Cardiac fibroblast (primary cell): ENCODE results near the gene AP4B1.

ENCODE experiments used
- DNase-seq, 2 donors: peaks; one replicate each; pipeline versions ENCODE4 v3.0.0 to v3.0.0-alpha.2; 2010; ENCODE audit warnings: low read depth in 2 of 2
- H3K4me3 ChIP-seq, 2 donors: replicated peaks in 1 of 2; 1 replicate in 1 of 2; 2 replicates in 1 of 2; pipeline ENCODE4 v1.5.1; 2011; ENCODE audit warnings: low read depth in 2 of 2, low read length in 2 of 2, mild to moderate bottlenecking in 2 of 2, moderate library complexity in 1 of 2
- TF ChIP-seq, protein P1 (sequence below): IDR thresholded peaks from one replicate; pipeline ENCODE4 v1.5.1; 2011; ENCODE audit warnings: low read depth, mild to moderate bottlenecking, low read length, inconsistent platforms

AP4B1 gene

DNA sequence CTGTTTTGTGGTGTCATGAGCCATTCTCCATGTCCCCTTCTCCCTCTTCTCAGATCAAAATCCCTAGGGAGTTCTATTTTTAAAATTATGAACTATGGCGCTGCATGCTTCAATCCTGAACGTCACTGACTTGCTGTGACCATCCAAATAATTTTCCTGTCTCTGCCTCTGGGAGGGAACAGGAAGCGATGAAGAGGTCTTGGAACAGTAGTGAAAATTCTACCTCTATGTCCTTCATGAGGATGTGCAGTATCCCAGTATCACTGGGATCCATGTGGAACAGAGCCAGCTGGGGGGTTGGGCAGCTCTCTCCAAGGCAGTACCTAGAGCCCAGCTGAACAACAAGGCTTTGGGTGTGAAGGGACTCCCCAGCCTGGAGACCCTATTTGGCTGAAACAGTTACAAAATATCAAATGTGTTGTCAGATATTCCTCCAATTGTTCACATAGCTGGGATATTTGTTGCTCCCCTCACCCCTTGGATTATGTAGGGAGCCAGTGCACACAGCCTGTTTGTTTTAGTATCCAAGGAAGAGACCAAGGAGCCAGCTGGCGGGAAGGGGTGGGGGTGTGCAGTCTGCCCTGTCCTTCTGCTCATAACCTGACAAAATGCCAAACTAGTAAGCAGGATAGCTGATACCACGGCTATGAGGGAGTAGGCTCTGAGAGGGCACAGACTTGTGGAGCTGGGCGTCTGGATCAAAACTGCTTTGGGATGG, 8.2 kb upstream of the AP4B1 start:
- TF ChIP-seq, protein P1, sequence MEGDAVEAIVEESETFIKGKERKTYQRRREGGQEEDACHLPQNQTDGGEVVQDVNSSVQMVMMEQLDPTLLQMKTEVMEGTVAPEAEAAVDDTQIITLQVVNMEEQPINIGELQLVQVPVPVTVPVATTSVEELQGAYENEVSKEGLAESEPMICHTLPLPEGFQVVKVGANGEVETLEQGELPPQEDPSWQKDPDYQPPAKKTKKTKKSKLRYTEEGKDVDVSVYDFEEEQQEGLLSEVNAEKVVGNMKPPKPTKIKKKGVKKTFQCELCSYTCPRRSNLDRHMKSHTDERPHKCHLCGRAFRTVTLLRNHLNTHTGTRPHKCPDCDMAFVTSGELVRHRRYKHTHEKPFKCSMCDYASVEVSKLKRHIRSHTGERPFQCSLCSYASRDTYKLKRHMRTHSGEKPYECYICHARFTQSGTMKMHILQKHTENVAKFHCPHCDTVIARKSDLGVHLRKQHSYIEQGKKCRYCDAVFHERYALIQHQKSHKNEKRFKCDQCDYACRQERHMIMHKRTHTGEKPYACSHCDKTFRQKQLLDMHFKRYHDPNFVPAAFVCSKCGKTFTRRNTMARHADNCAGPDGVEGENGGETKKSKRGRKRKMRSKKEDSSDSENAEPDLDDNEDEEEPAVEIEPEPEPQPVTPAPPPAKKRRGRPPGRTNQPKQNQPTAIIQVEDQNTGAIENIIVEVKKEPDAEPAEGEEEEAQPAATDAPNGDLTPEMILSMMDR: no peak

DNA sequence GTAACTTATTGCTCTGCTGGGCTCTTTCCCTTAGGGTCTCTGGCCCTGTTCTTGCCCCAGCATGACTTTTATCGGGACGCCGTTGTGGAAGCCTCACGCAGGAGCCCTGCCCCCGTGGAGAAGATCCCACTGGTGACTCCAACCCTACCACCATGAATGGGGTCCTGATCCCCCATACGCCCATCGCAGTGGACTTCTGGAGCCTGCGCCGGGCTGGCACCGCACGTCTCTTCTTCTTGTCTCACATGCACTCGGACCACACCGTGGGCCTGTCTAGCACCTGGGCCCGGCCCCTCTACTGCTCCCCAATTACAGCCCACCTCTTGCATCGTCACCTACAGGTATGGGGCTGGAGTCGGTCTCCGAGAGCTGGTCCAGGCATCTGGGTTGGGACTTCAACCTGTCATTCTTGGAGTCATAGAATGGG, 849 bp upstream of the AP4B1 start:
- H3K4me3 ChIP-seq: peak overlapping the region; percentile 91
- TF ChIP-seq, protein P1: no peak
- DNase-seq: no peak

More for the DNA sequence above, 8.2 kb upstream of the AP4B1 start:
- peak; percentile 56 to 94 for DNase-seq
- no peak overlapping the region for H3K4me3 ChIP-seq

DNA sequence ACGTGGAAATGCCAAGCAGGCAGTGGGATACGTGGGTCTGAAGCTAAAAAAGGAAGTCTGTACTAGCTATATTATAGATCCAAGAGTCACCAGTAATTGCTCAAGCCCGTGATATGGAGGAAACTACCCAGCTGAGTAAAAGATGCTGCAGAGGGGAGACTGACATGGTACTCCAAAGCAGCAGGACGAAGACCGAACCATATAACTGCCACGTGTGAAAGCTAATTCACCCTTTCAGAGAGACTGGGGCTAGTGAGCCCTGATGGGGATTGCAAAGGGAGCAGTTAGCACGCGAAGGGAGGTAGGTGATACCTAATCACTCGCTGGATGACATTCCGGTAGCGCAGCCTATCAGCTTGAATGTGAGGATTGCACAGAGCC, 316 bp downstream of the AP4B1 start:
- peak overlapping the region; percentile 91 for H3K4me3 ChIP-seq
- DNase-seq: no peak
- TF ChIP-seq, protein P1: no peak

DNA sequence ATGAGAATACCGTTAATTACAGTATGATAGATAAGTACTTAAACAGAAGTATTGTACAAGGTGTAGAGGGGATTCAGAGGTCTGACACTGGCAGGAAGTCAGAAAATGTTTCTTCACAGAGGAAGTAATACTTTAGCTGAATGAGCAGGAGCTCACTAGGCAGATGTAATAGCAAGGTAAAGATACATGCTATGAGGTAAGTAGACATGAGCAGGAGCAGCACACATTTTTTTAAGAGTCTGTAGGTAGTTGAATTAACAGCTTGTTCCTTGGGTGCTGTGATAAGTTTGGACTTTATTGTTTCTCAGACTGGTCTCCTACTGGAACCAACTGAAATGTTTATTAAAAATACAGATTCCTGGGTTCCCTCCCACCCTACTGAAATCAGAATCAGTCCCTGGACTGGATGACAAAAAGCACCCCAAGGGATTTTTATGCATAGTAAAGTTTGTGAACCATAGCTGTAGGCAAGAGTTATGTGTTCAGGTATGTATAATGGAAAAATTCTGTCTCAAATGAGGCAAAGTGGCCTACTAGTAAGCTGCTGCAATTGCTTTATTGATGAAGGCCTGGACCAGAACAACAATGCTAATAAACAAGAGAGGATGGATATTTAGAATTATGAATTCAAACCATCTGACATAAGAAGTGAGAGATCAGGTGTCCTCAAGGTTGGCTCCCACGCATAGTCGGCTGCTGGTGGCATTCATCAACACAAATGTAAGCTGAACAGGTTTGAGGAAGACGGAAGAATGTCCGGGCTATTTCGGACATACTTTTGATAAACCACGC, 902 bp downstream of the AP4B1 start:
- H3K4me3 ChIP-seq: peak overlapping the region; percentile 91
- TF ChIP-seq, protein P1: no peak
- DNase-seq: peak in 1 of 2 donors; percentile 19

DNA sequence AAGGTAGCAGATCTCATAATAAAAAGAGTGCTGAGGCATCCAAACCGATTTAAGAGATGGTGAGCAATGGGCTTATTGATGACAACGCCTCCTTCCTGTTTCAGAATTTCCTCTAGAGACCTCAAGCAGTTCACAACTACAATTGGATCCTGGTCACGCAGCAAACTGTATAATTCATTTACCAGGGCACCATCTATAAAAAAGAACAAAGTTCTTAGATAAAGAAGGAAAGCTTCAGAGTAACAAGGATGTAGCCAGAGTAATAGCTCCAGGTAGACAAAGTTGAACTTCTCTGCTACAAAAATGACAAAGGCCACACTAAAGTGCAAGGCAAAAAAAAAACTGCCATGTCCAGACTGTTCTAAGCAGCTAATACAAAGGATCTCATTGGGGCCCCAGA, 3.4 kb downstream of the AP4B1 start:
- TF ChIP-seq, protein P1: no peak
- no peak for DNase-seq

DNA sequence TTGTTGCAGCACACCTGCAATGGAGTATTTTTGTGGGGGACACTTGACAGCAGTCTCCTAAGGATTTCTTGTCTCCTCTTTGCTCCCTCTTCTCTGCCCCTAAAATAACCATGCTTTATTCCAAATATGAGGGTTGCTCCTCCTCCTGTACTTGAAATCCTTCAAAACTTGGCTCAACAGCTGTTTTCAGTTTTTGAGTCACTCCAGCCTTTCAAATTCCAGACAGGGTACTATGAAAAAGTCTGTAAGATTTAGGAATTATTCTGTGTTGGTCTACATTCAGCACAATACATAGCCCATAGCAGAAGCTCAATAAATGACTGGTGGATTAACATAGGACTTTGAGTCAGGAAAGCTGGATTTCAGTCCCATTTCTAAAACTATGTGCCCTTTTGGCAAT, 5.5 kb downstream of the AP4B1 start:
- peak; percentile 22 to 27 for DNase-seq
- no peak overlapping the region for H3K4me3 ChIP-seq
- TF ChIP-seq, protein P1: no peak

More for the DNA sequence above, 3.4 kb downstream of the AP4B1 start:
- H3K4me3 ChIP-seq: no peak overlapping the region
